CD4-positive, alpha-beta T cell (primary cell): Measurements from ENCODE around the gene PSMA1. TPM values are rescaled to one million over a fixed set of nuclear protein-coding genes. Genes with fewer than 3 reads are reported as not detected.

Experiments used
- ATAC-seq: fragments of 200-7000 bp; cut with Tn5 transposase; one replicate; pipeline ENCODE4 v1.10.0; 2022; ENCODE audit warnings: mild to moderate bottlenecking; ENCODE audit not compliant: poor library complexity
- CTCF ChIA-PET: fragments of 350-600 bp; sonication (Branson Sonifier 250); formaldehyde crosslinking; loops from one replicate; lab custom pipeline; 2021; ENCODE audit warnings: antibody characterized with exemption, inconsistent platforms; lab: Charles Lee
- POLR2A ChIA-PET: fragments of 350-600 bp; sonication (Branson Sonifier 250); formaldehyde crosslinking; loops from one replicate; lab custom pipeline; 2021; ENCODE audit warnings: antibody characterized with exemption, inconsistent platforms; lab: Charles Lee
- DNase-seq, 14 experiments: peaks; one replicate each; pipeline ENCODE4 v3.0.0-alpha.2; 2013 to 2020; ENCODE audit warnings: mixed read lengths in 2 of 14
- H3K27ac ChIP-seq, 2 donors: one replicate each; pipeline versions ENCODE4 v1.5.1 to v1.7.0; 2013; ENCODE audit warnings: low read length in 2 of 2, low read depth in 1 of 2, mild to moderate bottlenecking in 1 of 2
- H3K27me3 ChIP-seq, 2 experiments: 1 replicate in 1 of 2; 2 replicates in 1 of 2; pipeline versions ENCODE4 v1.6.1 to v1.7.0; 2013; ENCODE audit warnings: low read length in 2 of 2, control low read depth in 1 of 2, mild to moderate bottlenecking in 1 of 2, moderate library complexity in 1 of 2; ENCODE audit not compliant: insufficient read depth in 2 of 2, control insufficient read depth in 1 of 2
- H3K36me3 ChIP-seq: one replicate; pipeline ENCODE4 v1.6.1; 2013; ENCODE audit warnings: low read length, control low read depth; ENCODE audit not compliant: insufficient read depth
- H3K4me1 ChIP-seq: one replicate; pipeline ENCODE4 v1.6.1; 2013; ENCODE audit warnings: low read length, control low read depth; ENCODE audit not compliant: insufficient read depth
- H3K4me3 ChIP-seq: one replicate; pipeline ENCODE4 v1.5.1; 2013; ENCODE audit warnings: mild to moderate bottlenecking, low read length, moderate library complexity
- H3K9me3 ChIP-seq, 2 experiments: 1 replicate in 1 of 2; 2 replicates in 1 of 2; pipeline versions ENCODE4 v1.6.1 to v1.7.0; 2013; ENCODE audit warnings: low read length in 2 of 2, mild to moderate bottlenecking in 2 of 2, control low read depth in 1 of 2, moderate library complexity in 1 of 2; ENCODE audit not compliant: control insufficient read depth in 1 of 2, insufficient read depth in 1 of 2
- H3K27ac Mint-ChIP-seq: one replicate; pipeline ENCODE4 v1.8.0; 2020; ENCODE audit warnings: mixed read lengths
- H3K27me3 Mint-ChIP-seq: one replicate; pipeline ENCODE4 v1.8.0; 2021; ENCODE audit warnings: mixed read lengths
- H3K36me3 Mint-ChIP-seq: one replicate; pipeline ENCODE4 v1.8.0; 2021; ENCODE audit warnings: low read depth, mixed read lengths
- H3K4me1 Mint-ChIP-seq: one replicate; pipeline ENCODE4 v1.8.0; 2021; ENCODE audit warnings: low read depth, mixed read lengths
- H3K4me3 Mint-ChIP-seq: one replicate; pipeline ENCODE4 v1.8.0; 2020; ENCODE audit warnings: mild to moderate bottlenecking, mixed read lengths
- H3K9me3 Mint-ChIP-seq: one replicate; pipeline ENCODE4 v1.8.0; 2020; ENCODE audit warnings: mixed read lengths
- CTCF ChIP-seq: fragments of 200-600 bp; IDR thresholded peaks from one replicate; pipeline ENCODE4 v1.8.0; 2022; ENCODE audit warnings: antibody characterized with exemption, mild to moderate bottlenecking
- intact Hi-C, 2 experiments: fragments of 100-400 bp; cut with DNase I in 1 of 2; cut with micrococcal nuclease in 1 of 2; formaldehyde crosslinking; loops; one replicate each; pipeline versions ENCODE4 v1.15.1 to v1.9.0; 2023 to 2025; cut with DNase I, micrococcal nuclease
- total RNA-seq, 174 experiments: library from RNA in 2 of 174; stranded (reverse) in 2 of 174; gene quantifications; one replicate each; pipeline ENCODE4 v1.2.3 and lab custom pipeline; 2021 to 2026

The PSMA1 gene
- total RNA-seq, 2 experiments from 2014 or later: 170 to 175 TPM

GRCh38 chr11:14499560-14500180 is 20.5 kb downstream of the PSMA1 start, which contains the start of gene COPB1:
COPB1 (minus strand) TSS chr11:14499811; CDS start chr11:14498928, 883 bp downstream.
- peaks cover 63% of the 10 kb centered on the region for H3K36me3 Mint-ChIP-seq
- ChIA-PET POLR2A (interaction anchor here (0.8 to 2.6 kb wide), 12 partner anchors 14 to 408 kb away, joined by 3 to 35 read pairs (median 10); partner anchors contain the start of genes CYP2R1, PDE3B and PSMA1), CTCF (interaction anchor here (0.6 to 1.5 kb wide), 7 partner anchors 11 to 409 kb away, joined by 3 to 6 read pairs (median 4); partner anchors contain the start of genes CYP2R1, PDE3B and PSMA1)
- Histone ChIP-seq H3K27me3 (no peaks in the 10 kb centered on the region), H3K4me1 (peaks cover 6% of the 10 kb centered on the region), H3K9me3 (no peaks in the 10 kb centered on the region), H3K27ac (peak within 1 kb of the TSS; percentile 67 to 84), H3K4me3 (peak within 1 kb of the TSS; percentile 85), H3K36me3 (peaks cover 44% of the 10 kb centered on the region)
- no peaks in the 10 kb centered on the region for H3K27me3 Mint-ChIP-seq
- H3K27ac Mint-ChIP-seq: peak within 1 kb of the TSS; percentile 92
- intact Hi-C loops: loop anchor here (1.0 to 10.0 kb wide), 6 partner anchors 21 to 505 kb away; partner anchors contain the start of genes CYP2R1 (in 1 of the 2) and PSMA1 (in 1 of the 2)
- no peaks in the 10 kb centered on the region for H3K9me3 Mint-ChIP-seq
- no peak for TF ChIP-seq CTCF
- peaks cover 53% of the 10 kb centered on the region for H3K4me1 Mint-ChIP-seq
- ATAC-seq (peak; percentile 94), DNase-seq (peak; percentile 84 to 96 (median 90))
- H3K4me3 Mint-ChIP-seq: peak within 1 kb of the TSS; percentile 97

- peaks cover 6% of the 10 kb centered on the region for H3K4me1 ChIP-seq
- H3K9me3 Mint-ChIP-seq: no peaks in the 10 kb centered on the region
- intact Hi-C loops: loop anchor here (1.0 to 10.0 kb wide), 3 partner anchors 146 to 506 kb away; no protein-coding TSS in a partner anchor
- H3K27me3 Mint-ChIP-seq: no peaks in the 10 kb centered on the region
- TF ChIP-seq CTCF: no peak
- peak overlapping the region; percentile 85 for H3K4me3 ChIP-seq
- ChIA-PET CTCF (interaction anchor here (0.6 kb wide), 1 partner anchor 11 kb away, joined by 3 read pairs; no protein-coding TSS in a partner anchor), POLR2A (interaction anchor here (0.6 to 2.6 kb wide), 9 partner anchors 14 to 408 kb away, joined by 4 to 35 read pairs (median 12); partner anchors contain the start of genes CYP2R1, PDE3B and PSMA1)
- no peaks in the 10 kb centered on the region for H3K27me3 ChIP-seq
- H3K4me3 Mint-ChIP-seq: peak overlapping the region; percentile 97
- H3K27ac ChIP-seq: peak overlapping the region in 1 of 2 donors; percentile 56
- no peaks in the 10 kb centered on the region for H3K9me3 ChIP-seq
- peaks cover 63% of the 10 kb centered on the region for H3K36me3 Mint-ChIP-seq
- peak in 9 of 14 experiments; percentile 15 to 60 (median 27) for DNase-seq
- H3K27ac Mint-ChIP-seq: peak overlapping the region; percentile 92
- ATAC-seq: peak; percentile 28
- peaks cover 58% of the 10 kb centered on the region for H3K4me1 Mint-ChIP-seq
- peaks cover 43% of the 10 kb centered on the region for H3K36me3 ChIP-seq
Observed at GRCh38 chr11:14499178-14499559, 21.0 kb downstream of the PSMA1 start.

- no peaks in the 10 kb centered on the region for H3K4me1 ChIP-seq
- no peak overlapping the region for H3K4me3 Mint-ChIP-seq
- peaks cover 94% of the 10 kb centered on the region for H3K36me3 Mint-ChIP-seq
- H3K9me3 ChIP-seq: no peaks in the 10 kb centered on the region
- POLR2A ChIA-PET: interaction anchor here (0.9 kb wide), 1 partner anchor 24 kb away, joined by 3 read pairs; no protein-coding TSS in a partner anchor
- no peak overlapping the region for H3K4me3 ChIP-seq
- no peaks in the 10 kb centered on the region for H3K27me3 Mint-ChIP-seq
- peaks cover 15% of the 10 kb centered on the region for H3K4me1 Mint-ChIP-seq
- no peak for DNase-seq
- intact Hi-C loops: loop anchor here in 1 of 2 experiments (5.0 kb wide), 1 partner anchor 37 kb away; no protein-coding TSS in a partner anchor
- TF ChIP-seq CTCF: no peak
- ATAC-seq: no peak
- no peaks in the 10 kb centered on the region for H3K9me3 Mint-ChIP-seq
- CTCF ChIA-PET: interaction anchor here (1.9 kb wide), 1 partner anchor 26 kb away, joined by 8 read pairs; no protein-coding TSS in a partner anchor
- H3K36me3 ChIP-seq: peaks cover 95% of the 10 kb centered on the region
- no peak overlapping the region for H3K27ac ChIP-seq
- no peak overlapping the region for H3K27ac Mint-ChIP-seq
- no peaks in the 10 kb centered on the region for H3K27me3 ChIP-seq
Observed at GRCh38 chr11:14480716-14481115, 39.5 kb downstream of the PSMA1 start.
